Smooth muscle cell (in vitro differentiated cells): Measurements from ENCODE around the gene GPM6B. TPM values are rescaled to one million over a fixed set of nuclear protein-coding genes. Genes with fewer than 3 reads are reported as not detected.

Source experiments
- DNase-seq: peaks from one replicate; lab custom pipeline; 2025; ENCODE audit not compliant: unreplicated experiment; lab: John Stamatoyannopoulos, UW
- H2AFZ ChIP-seq: fragments of 200-600 bp; sonication (generic); 2 replicates; pipeline ENCODE4 v1.6.0; 2016; ENCODE audit warnings: antibody characterized with exemption, low read depth, mild to moderate bottlenecking
- H3F3A ChIP-seq: fragments of 200-600 bp; sonication (generic); 2 replicates; pipeline ENCODE4 v1.6.0; 2017; ENCODE audit warnings: antibody characterized with exemption, low read depth
- H3K27ac ChIP-seq: fragments of 200-600 bp; sonication (generic); 2 replicates; pipeline ENCODE4 v1.5.1; 2016; ENCODE audit warnings: low read depth, mild to moderate bottlenecking
- H3K27me3 ChIP-seq: fragments of 200-600 bp; sonication (generic); 2 replicates; pipeline ENCODE4 v1.6.1; 2016; ENCODE audit warnings: low read depth, mild to moderate bottlenecking
- H3K36me3 ChIP-seq: fragments of 200-600 bp; sonication (generic); 2 replicates; pipeline ENCODE4 v1.5.1; 2016; ENCODE audit warnings: low read depth
- H3K4me1 ChIP-seq: fragments of 200-600 bp; sonication (generic); 2 replicates; pipeline ENCODE4 v1.5.1; 2016; ENCODE audit warnings: low read depth
- H3K4me2 ChIP-seq: fragments of 200-600 bp; sonication (generic); 2 replicates; pipeline ENCODE4 v1.6.0; 2016; ENCODE audit warnings: mild to moderate bottlenecking
- H3K4me3 ChIP-seq: fragments of 200-600 bp; sonication (generic); 2 replicates; pipeline ENCODE4 v1.5.1; 2016; ENCODE audit warnings: mild to moderate bottlenecking
- H3K79me2 ChIP-seq: fragments of 200-600 bp; sonication (generic); 2 replicates; pipeline ENCODE4 v1.6.0; 2016; ENCODE audit warnings: low read depth, mild to moderate bottlenecking
- H3K9ac ChIP-seq: fragments of 200-600 bp; sonication (generic); 2 replicates; pipeline ENCODE4 v1.6.0; 2016; ENCODE audit warnings: low read depth
- H3K9me3 ChIP-seq: fragments of 200-600 bp; sonication (generic); replicated peaks from 2 replicates; pipeline ENCODE4 v1.5.1; 2016; ENCODE audit warnings: low read depth
- H4K20me1 ChIP-seq: fragments of 200-600 bp; sonication (generic); 2 replicates; pipeline ENCODE4 v1.6.0; 2016; ENCODE audit warnings: low read depth
- CTCF ChIP-seq: fragments of 200-600 bp; sonication (generic); IDR thresholded peaks from 2 replicates; pipeline ENCODE4 v1.5.1; 2017; ENCODE audit warnings: borderline replicate concordance, mild to moderate bottlenecking, antibody characterized with exemption; ENCODE audit not compliant: insufficient read depth, poor library complexity, severe bottlenecking
- WGBS: methylation state at CpG from one replicate; pipeline ENCODE4 v1.1.7; 2016; ENCODE audit warnings: low lambda C conversion rate; 5-methylcytosine and 5-hydroxymethylcytosine counted together
- polyA plus RNA-seq: library from polyadenylated mRNA; unstranded; fragments of >200 nt; fragmentation: Nextera tagmentation; extraction: Ambion mirVana; gene quantifications from 2 replicates; pipeline ENCODE4 v1.2.1, GENCODE V29; 2016
- total RNA-seq: library from RNA; depleted of rRNA; stranded (reverse); fragments of >200 nt; gene quantifications from 2 replicates; pipeline ENCODE4 v1.2.3, GENCODE V29; 2014

GPM6B gene
- total and polyA plus RNA-seq, 2 experiments from 2014 or later, result 17.1 to 33.4 TPM

- Histone ChIP-seq H3K9ac (no peak overlapping the region), H3K36me3 (no peaks in the 10 kb centered on the region), H3K4me2 (no peak overlapping the region), H3K27me3 (no peaks in the 10 kb centered on the region), H3K4me1 (no peaks in the 10 kb centered on the region), H3K4me3 (no peak overlapping the region), H2AFZ (no peak overlapping the region), H3K79me2 (no peaks in the 10 kb centered on the region), H3K27ac (no peak overlapping the region), H4K20me1 (no peaks in the 10 kb centered on the region), H3F3A (no peaks in the 10 kb centered on the region), H3K9me3 (no peaks in the 10 kb centered on the region)
- no peak for DNase-seq
- 84% methylated on average over 3 of the region's 3 CpGs for WGBS
- no peak for TF ChIP-seq CTCF
Measured at GRCh38 chrX:13748486-13748885, 68.4 kb downstream of the GPM6B start.

GRCh38 chrX:13747836-13748235, 69.1 kb downstream of the GPM6B start:
- no peaks in the 10 kb centered on the region for H3K27me3 ChIP-seq
- no peak overlapping the region for H3K4me3 ChIP-seq
- TF ChIP-seq CTCF, result peak; percentile 41
- H4K20me1 ChIP-seq, result no peaks in the 10 kb centered on the region
- H3K36me3 ChIP-seq, result no peaks in the 10 kb centered on the region
- H3K9me3 ChIP-seq, result no peaks in the 10 kb centered on the region
- no peak overlapping the region for H2AFZ ChIP-seq
- H3K27ac ChIP-seq, result no peak overlapping the region
- H3F3A ChIP-seq, result no peaks in the 10 kb centered on the region
- no peak overlapping the region for H3K9ac ChIP-seq
- 46% methylated on average over 2 of the region's 2 CpGs for WGBS
- no peak overlapping the region for H3K4me2 ChIP-seq
- H3K79me2 ChIP-seq, result no peaks in the 10 kb centered on the region
- H3K4me1 ChIP-seq, result no peaks in the 10 kb centered on the region
- DNase-seq, result no peak

- Histone ChIP-seq H3K4me1 (no peaks in the 10 kb centered on the region), H3K9me3 (no peaks in the 10 kb centered on the region), H3K36me3 (no peaks in the 10 kb centered on the region), H4K20me1 (no peaks in the 10 kb centered on the region), H3K27ac (no peak overlapping the region), H2AFZ (no peak overlapping the region), H3K79me2 (no peaks in the 10 kb centered on the region), H3K27me3 (no peaks in the 10 kb centered on the region), H3F3A (no peaks in the 10 kb centered on the region), H3K9ac (no peak overlapping the region), H3K4me3 (no peak overlapping the region), H3K4me2 (no peak overlapping the region)
- WGBS, result 79% methylated on average over 13 of the region's 13 CpGs
- no peak for TF ChIP-seq CTCF
- no peak for DNase-seq
Measured at GRCh38 chrX:13742397-13743176, 74.3 kb downstream of the GPM6B start.

- Histone ChIP-seq H4K20me1 (no peaks in the 10 kb centered on the region), H3K4me3 (no peak overlapping the region), H3K79me2 (peaks cover 3% of the 10 kb centered on the region), H3K27me3 (no peaks in the 10 kb centered on the region), H3K9ac (no peak overlapping the region), H3K27ac (no peak overlapping the region), H3K4me2 (no peak overlapping the region), H3K9me3 (peaks cover 2% of the 10 kb centered on the region), H3K4me1 (no peaks in the 10 kb centered on the region), H2AFZ (no peak overlapping the region), H3F3A (no peaks in the 10 kb centered on the region), H3K36me3 (no peaks in the 10 kb centered on the region)
- no peak for DNase-seq
- no peak for TF ChIP-seq CTCF
- 55% methylated on average over 6 of the region's 6 CpGs for WGBS
Measured at GRCh38 chrX:13741695-13742094, 75.2 kb downstream of the GPM6B start.
